DMS 273 treated with DMSO at 0.1 percent for 48 hours (cell line): Measurements from ENCODE around the gene SLC46A1.

ENCODE experiments used
- DNase-seq: peaks from one replicate; lab custom pipeline; 2025; lab: John Stamatoyannopoulos, UW

The SLC46A1 gene

DNA sequence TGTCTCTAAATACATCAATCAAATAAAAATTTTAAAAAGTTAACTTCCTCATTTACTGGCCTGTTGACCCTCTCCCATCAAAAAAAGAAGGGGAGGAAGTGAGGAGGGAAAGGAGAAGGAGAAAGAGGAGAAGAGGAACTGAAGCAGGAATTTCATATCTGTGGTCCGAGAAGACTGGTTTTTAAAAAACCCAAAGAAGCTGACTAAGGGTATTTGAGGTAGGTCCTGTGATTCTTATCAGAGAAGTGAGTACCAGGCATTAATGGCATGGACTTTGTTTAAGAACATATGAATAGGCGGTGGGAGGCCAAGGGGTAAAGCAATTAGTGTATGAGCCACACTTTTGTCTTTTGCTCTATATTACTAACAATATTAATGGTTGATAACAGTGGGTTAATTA, 2.0 kb downstream of the SLC46A1 start:
- DNase-seq: no peak

DNA sequence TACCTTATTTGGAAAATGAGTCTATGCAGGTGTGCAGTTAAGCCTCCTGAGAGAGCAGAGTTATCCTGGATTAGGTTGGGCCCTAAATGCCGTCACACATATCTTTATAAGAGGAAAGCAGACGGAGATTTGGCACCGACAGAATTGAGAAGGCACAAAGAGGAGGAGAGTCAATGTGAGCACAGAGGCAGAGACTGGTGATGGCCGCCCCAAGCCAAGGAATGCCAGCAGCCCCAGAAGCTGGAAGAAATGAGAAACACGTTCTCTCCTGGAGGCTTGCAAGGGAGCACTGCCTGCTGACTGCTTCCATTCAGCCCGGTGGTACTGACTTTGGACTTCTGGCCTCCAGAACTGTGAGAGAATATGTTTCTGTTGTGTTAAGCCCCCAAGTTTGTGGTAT, 3.2 kb downstream of the SLC46A1 start:
- no peak for DNase-seq

DNA sequence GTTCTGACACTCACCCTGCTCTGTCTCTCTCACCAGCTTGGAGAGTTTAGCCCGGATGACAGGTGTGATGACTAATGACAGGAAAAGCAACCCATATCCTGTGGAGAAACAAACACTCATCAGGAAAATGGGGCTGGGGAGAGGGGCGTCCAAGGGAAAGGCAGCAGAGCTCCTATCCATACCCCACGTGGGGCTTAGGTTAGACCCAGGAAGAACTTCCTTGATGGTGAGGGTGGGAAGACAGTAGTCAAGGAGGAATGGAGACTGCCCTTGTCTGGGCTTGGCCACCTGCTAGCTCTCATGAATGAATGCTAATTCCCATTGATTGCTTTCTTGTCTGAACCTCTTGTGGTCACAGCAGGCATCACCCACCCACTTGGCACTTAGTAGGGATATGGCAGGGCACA, 3.8 kb downstream of the SLC46A1 start:
- no peak for DNase-seq

DNA sequence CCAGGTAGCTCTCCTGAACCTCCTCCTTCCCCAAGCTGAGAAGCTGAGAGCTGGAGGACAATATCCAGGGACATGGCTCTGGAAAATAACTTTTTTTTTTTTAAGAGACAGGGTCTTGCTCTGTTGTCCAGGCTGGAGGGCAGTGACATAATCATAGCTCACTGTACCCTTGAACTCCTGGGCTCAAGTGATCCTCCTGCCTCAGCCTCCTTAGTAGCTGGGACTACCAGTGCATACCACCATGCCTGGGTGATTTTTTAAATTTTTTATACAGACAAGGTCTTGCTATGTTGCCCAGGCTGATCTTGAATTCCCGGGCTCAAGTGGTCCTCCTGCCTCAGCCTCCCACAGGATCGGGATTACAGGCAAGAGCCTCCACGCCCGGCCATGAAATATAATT, 6.2 kb downstream of the SLC46A1 start:
- DNase-seq: no peak

DNA sequence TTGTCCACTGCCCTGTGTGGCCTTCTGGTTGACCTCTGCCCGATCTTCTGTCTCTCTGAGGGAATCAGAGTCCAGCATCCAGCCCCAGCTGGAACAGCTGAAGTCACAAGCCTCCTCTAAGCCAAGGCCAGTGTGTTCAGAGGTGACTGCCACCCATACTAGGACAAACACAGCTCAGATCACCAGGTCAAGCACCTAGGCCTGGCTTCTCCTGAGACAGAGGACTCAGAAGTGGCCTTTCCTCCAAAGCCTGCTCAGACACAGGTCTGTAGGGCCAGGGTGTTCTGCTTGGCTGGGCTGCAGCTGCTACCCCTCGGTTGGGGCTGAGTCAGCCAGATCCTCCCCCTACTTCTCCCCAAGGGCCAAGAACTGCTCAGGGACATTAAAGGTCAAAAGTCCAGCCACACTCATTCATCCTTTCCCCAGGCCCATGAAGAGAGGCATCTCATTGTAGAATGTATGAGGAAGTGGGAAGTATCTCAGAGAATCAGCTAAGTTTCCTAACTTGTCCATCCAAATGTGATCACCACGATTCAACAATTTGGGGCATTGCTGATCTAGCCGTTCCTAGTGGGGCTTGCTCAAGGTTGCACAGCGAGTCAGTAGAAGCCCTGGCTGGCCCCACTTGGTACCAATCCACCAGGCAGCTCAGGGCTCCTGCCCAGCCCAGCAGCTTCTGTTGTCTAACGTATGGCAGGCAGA, 7.6 kb downstream of the SLC46A1 start:
- no peak for DNase-seq

DNA sequence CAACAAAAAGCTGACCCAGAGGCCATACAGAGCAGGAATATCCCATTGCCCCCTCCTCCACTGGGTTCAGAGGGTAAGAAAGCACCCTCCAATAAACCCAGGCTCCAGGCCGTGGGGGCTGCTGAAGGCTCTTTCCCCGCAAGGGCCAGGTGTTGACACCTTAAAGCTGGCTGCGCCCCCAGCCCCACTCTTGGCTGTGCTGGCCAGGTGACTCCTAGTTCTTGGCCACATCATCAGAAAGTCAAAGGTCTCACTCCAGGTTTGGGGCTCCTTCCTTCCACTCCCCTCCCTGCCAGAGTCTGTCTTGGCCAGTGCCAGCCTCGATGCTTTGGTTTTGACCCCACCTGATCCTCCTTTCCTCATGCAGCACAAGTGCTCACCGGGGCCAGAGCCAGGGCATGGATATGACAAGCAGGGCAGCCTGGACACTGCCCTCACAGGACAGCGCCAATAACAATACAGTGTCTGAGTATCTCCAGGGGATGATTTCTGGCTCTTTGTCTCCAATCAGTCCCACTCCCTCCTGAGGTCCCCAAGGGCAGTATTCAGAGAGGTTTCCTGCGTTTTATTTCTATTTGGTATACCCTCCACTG, 8.2 kb downstream of the SLC46A1 start:
- no peak for DNase-seq

DNA sequence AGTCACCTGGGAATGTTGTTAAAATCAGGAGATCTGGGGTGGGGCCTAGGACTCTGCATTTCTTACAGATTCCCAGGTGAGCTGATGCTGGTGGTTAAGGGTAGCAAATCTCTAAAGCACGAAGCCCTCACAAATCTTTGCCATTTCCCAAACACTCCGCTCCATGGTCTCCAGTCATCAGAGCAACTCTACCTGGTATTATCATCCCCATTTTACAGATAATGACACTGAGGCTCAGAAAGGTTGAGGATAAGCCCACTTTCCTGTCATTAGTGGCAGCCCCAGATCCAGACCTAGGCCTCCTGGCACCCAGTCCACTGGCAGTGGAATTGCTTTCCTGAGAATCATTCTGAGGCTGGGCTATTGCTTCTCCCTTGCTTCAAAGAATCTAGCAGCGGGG, 8.7 kb downstream of the SLC46A1 start:
- DNase-seq: no peak

DNA sequence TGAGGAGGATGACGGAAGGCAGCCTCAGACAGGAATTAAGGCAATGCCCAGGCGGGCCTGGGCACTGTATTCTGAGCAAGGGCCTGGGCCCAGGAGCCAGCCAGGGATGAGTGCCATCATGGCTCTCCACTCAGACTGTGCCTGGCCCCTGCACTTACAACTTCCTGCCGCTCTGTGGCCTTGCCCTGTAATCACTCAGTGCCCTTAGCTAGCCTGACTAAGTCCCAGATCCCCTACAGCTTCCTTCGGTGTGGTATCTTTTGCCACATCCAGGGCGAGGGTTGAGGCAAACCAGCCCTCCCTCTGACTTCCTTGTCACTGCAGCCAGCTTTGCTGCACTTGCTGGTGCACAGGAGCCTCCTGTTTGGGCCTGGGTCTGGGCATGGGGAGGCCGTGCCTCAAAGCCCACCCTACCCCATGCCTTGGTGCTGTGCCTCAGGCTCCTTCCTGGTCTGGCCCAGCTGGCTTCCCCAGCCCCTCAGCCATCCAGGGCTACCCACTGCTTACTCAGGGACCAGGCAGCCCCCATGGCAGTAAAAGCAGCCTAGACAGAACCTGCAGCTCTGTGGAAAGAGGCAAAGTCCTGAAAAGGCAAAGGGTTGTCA, 9.3 kb downstream of the SLC46A1 start:
- DNase-seq: no peak

DNA sequence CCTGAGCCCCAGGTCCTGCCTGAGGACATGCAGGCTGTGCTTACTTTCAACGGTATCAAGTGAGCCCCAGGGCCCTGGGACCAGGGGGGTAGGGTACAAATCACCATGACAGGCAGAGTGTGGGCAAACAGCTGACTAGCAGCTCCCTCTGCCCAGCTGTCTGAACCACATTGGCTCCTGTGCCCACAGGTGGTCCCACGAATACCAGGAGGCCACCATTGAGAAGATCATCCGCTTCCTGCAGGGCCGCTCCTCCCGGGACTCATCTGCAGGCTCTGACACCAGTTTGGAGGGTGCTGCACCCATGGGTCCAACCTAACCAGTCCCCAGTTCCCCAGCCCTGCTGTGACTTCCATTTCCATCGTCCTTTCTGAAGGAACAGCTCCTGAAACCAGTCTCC, 10.0 kb downstream of the SLC46A1 start:
- no peak for DNase-seq

DNA sequence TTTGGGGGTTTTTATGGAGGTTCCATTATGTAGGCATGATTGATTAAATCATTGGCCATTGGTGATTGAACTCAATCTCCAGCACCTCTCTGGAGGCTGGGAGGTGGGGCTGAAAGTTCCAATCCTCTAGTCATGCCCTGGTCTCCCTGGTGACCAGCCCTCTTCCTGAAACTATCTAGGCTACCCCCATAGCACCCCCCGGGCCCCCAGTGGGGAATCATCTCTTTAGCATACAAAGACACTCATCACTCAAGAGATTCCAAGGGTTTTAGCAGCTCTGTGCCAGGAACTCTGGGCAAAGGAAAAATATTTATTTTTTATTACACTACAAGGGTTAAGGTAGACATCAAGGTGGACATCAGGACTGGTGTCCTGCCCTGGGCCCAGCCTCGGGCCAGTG, 10.6 kb downstream of the SLC46A1 start:
- DNase-seq: no peak

DNA sequence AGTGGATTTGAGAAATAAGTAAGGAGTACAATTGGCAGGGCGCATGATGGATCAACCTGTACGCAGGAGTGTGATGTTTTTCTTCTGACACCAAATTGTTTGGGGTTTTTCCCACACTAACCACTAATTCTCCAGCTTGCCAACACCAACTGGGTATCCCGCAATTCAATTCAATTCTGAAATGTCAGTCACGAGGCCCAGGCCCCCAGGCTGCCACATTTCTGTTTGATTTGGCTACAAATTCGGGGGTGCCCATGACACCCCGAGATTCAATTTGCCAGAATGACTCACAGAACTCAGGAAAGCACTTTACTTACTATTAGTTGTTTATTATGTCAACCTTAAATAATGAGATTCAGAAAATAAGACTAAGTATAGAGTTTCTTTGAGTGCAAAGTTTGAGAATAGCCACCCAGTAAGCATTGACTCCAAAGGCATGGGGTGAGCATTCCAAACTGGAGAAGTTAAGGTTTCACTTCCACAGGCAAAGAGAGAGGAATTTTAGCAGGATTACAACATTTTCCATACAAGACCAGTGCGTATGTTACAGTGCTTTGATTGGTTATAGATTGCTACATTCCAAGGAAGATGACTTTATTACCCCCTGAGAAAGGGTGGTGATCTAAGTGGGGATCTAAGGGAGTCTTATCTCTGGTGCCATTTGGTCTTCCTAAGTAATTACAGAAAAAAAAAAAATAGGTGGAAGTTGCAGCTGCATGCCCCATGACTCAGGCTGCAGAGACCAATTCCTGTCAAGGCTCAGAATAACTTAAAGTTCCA, 11.5 kb downstream of the SLC46A1 start:
- DNase-seq: no peak

DNA sequence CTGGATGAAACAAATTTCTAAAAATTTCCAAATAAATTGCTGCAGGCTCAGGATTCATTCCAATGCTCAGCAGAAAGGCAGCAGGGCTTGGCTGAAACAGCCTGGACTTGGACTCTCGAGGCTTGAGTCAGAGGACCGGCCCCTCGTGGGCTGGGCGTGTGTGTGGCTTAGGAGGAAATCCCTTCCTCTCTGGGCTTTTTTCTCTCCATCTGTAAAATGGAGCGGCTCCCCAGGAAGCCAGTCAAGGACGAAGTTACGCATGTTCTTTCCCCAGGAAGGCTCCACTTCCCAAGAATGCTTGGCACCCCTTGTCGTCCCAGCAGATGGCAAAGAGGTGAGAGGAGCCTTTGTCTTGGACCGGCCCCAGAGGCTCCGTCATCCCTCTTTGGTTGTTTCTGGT, 13.5 kb downstream of the SLC46A1 start:
- no peak for DNase-seq

DNA sequence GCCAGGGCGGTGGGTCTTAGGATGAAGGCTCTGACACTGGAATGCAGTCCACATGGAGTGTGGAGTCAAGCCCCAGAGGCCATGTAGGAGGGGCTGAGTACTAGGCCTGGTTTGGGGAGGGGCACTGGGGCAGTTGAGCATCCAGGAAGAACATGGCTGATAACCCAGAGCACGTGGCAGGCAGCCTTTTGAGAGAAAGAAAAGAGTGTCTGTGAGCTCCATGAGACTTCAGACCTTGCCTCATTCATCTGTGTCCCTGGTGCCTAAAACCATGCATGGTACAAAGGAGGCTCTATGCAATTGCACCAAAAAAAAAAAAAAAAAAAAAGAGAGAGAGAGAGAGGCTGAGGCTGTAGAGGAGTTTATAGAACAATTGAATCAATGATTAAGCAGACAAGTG, 14.6 kb downstream of the SLC46A1 start:
- no peak for DNase-seq

DNA sequence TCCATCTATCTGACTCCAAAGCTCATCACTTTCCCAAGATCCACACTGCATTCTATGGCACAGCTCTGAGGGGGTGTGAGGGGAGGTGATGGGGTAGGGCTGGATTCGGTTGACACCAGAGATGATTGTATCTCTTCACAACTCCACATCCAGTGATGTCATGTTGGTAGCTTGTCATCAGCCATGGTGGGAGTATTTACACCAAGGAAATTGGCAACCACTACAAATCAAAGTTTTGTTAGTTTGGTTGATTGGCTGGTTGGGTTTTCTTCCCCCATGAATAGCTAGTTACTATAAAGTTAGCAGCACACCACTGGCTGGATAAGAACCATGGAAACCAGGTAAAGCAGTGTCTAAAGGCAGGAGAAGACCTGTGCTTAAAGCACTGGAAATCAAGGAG, 15.0 kb downstream of the SLC46A1 start:
- DNase-seq: no peak

DNA sequence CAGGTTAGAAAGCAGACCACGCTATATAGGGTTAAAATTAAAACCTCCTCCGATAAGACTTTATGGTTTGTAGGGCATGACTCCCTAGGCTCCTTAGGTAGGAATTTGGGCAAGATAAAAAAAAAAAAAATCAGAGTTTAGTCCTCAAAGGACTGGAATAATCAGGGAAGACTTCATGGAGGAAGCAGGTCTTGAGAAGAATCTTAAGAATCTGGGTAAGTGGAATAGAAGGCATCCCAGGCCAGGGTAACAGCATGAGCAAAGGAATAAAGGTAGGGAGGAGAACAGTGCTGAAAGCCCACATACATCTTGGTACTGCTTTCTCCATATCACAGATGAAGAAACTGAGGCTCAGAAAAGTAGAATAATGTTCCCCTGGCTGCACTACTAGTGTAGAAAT, 15.4 kb downstream of the SLC46A1 start:
- DNase-seq: no peak

DNA sequence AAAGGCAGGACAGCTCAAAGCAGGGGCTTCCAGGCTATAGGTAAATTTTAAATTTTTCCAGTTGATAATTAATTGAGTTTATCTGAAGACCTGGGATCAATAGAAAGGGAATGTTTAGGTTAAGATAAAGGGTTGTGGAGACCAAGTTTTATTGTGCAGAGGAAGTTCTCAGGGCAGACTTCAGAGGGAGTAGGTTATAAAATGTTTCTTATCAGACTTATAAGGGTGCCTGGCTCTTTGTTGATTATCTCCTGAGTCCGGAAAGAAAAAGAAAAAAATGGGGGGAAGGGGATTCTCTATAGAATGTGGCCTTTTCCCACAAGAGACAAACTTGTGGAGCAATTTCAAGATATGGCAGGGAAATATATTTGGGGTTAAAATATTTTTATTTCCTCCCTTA, 15.9 kb downstream of the SLC46A1 start:
- no peak for DNase-seq

DNA sequence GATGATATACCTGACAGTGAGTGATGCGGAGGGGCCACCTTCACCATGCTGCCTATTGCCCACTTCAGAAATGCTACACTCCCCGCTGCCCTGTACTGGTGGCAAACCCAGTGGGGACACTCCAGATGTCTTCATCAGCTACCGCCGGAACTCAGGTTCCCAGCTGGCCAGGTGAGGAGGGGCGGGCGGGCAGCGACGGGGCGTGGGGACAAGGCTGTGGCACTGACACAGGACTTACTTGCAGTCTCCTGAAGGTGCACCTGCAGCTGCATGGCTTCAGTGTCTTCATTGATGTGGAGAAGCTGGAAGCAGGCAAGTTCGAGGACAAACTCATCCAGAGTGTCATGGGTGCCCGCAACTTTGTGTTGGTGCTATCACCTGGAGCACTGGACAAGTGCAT, 17.9 kb downstream of the SLC46A1 start:
- DNase-seq: no peak

DNA sequence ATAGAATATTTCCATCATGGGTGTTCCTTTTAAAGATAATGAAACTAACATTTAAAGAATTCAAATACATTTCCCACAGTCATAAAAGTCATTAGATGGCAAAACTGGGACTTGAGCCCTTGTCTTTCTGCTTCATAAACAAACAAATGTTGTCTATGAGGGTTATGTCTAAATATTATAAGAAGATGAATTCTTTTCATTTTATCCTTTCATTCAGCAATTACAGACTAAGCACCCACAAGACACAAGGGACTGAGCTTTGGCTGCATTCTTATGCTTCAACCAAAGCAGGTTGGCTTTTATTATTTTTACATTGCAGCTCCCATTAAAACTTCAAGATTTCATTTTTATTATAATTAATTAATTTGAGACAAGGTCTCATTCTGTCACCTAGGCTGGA, 19.6 kb downstream of the SLC46A1 start:
- no peak for DNase-seq

DNA sequence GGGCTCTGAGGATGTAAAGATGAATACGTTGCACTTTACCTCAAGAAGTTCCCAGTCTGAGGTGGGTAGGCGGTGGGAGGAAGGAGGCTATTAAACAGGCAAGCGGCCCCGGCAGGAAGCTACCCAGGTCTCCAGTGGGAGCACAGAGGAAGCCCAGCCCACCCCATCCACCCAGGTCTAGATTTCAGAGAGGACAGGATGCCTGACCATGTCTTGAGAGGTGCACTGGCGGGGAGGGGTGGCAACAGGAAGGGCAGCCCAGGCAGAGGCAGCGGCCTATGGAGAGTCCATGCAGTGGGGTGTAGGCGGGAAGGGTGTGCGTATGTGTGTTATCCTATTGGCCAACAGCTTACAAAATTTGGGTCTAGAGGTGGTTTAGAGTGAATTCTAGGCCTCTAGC, 20.6 kb downstream of the SLC46A1 start:
- DNase-seq: no peak

DNA sequence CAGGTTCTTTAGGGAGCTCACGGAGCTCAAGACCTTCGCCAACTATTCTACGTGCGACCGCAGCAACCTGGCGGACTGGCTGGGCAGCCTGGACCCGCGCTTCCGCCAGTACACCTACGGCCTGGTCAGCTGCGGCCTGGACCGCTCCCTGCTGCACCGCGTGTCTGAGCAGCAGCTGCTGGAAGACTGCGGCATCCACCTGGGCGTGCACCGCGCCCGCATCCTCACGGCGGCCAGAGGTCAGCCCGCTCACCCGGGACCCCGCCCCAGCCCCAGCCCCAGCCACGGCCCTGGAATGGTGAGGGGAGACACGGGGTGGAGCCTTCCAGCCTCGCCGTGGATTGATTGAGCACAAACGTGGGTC, 21.0 kb downstream of the SLC46A1 start:
- DNase-seq: no peak

DNA sequence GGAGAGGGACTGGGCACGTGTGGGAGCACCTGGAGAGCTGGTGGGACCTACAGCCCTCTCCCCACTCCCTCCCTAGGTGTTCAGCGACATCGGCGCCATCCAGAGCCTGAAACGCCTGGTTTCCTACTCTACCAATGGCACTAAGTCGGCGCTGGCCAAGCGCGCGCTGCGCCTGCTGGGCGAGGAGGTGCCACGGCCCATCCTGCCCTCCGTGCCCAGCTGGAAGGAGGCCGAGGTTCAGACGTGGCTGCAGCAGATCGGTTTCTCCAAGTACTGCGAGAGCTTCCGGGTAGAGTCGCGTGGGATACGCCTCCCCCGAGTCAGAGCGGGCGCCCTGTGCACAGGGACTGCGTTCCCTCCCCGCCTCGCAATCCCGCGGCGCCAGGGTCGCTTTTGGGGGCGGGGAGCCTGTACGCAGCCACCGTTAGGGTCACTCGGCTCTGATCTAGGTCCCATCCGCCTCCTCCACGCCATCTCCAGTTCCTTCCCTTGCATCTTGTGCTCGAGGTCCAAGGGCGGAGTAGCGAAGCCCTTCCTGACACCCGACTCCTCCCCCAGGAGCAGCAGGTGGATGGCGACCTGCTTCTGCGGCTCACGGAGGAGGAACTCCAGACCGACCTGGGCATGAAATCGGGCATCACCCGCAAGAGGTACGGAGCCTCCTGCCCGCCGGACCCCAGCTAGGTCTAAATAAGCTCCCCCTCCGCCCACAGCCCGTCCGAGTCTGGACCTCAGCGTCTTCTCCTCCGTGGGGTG, 21.6 kb downstream of the SLC46A1 start:
- DNase-seq: no peak

DNA sequence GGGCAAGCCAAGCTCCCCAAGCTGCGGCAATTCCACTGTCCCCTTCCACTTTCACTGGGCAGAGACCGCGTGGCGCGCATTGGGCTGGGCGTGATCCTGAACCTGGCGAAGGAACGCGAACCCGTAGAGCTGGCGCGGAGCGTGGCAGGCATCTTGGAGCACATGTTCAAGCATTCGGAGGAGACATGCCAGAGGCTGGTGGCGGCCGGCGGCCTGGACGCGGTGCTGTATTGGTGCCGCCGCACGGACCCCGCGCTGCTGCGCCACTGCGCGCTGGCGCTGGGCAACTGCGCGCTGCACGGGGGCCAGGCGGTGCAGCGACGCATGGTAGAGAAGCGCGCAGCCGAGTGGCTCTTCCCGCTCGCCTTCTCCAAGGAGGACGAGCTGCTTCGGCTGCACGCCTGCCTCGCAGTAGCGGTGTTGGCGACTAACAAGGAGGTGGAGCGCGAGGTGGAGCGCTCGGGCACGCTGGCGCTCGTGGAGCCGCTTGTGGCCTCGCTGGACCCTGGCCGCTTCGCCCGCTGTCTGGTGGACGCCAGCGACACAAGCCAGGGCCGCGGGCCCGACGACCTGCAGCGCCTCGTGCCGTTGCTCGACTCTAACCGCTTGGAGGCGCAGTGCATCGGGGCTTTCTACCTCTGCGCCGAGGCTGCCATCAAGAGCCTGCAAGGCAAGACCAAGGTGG, 24.7 kb downstream of the SLC46A1 start:
- no peak for DNase-seq
